Measurements from ENCODE around the gene RACGAP1. TPM values are rescaled to one million over a fixed set of nuclear protein-coding genes. Genes with fewer than 3 reads are reported as not detected.
A peak's percentile ranks its signal among the peaks of the same experiment; 100 is the strongest.

RACGAP1 gene
- total and polyA plus RNA-seq, 2 of the 4 experiments (the other 2 are of a cell fraction), result 37.9 to 110 TPM

DNA sequence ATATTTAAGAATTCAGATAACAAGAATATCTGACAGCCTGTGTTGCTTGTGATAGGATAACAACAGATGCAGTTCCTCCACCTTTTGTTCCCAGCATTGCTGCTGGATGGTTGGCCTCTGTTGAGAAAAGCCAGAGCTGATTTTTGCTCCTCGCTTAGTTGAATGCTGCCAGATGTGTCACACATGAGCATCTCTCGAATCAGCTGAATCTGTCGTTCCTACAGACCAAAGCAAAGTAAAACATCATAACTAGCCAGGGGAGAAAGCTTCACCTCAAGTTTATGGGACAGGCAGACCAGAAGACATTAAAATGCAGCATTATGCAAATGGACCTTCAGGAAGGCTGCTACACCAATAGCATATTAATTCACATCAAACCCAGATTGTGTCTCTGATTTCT lies 20.1 kb downstream of the RACGAP1 start:
- H3K27ac ChIP-seq (ENCODE audit: insufficient read depth, low read length), result no peak overlapping the region
- H3K4me3 ChIP-seq (ENCODE audit: insufficient read depth, low read depth, low read length), result no peak overlapping the region
- H2BK5ac ChIP-seq (ENCODE audit: low read depth, low read length, poor library complexity, severe bottlenecking), result no peak overlapping the region
- no peak overlapping the region for H3K4ac ChIP-seq (ENCODE audit: low read depth, low read length)
- no peak overlapping the region for H2AFZ ChIP-seq (replicated peaks; ENCODE audit: low read length, poor library complexity)
- H3K56ac ChIP-seq (ENCODE audit: extremely low read depth, insufficient read depth, low read length), result no peak overlapping the region
- H2BK15ac ChIP-seq (ENCODE audit: low read depth, low read length), result no peak overlapping the region
- no peak overlapping the region for H2BK120ac ChIP-seq (ENCODE audit: low read depth, low read length)
- H2AK9ac ChIP-seq (replicated peaks; ENCODE audit: low read depth, low read length, poor library complexity), result no peak overlapping the region
- H2BK20ac ChIP-seq (ENCODE audit: low read depth, low read length), result no peak overlapping the region
- ATAC-seq (ENCODE audit: low read depth) (no peak), DNase-seq (no peak)
- H3K9me1 ChIP-seq (ENCODE audit: insufficient read depth, low read length), result peaks cover 3% of the 10 kb centered on the region
- intact Hi-C loops (cut with micrococcal nuclease), result no loop called here
- H3K27me3 ChIP-seq (ENCODE audit: control insufficient read depth, insufficient read depth, low read length), result no peaks in the 10 kb centered on the region
- no TSS peak for BruUV-seq (replicated peaks)
- no peak overlapping the region for H4K5ac ChIP-seq (ENCODE audit: low read depth, low read length)
- no peak overlapping the region for H4K91ac ChIP-seq (ENCODE audit: insufficient read depth, low read depth, low read length)
- H3K36me3 ChIP-seq (ENCODE audit: control insufficient read depth, insufficient read depth, low read length), result no peaks in the 10 kb centered on the region; the same call in 1 of the 2 replicates
- H3K23ac ChIP-seq (ENCODE audit: low read depth, low read length), result no peak overlapping the region
- dilution Hi-C loops (cut with HindIII; ENCODE audit: low sequenced_read_pairs, unreplicated experiment), result no loop called here
- POLR2A ChIA-PET (ENCODE audit: unreplicated experiment), result interaction anchor here (0.5 kb wide), 1 partner anchor 1973 kb away, joined by 4 read pairs; no protein-coding TSS in a partner anchor
- CTCF ChIA-PET, result interaction anchor here (0.9 to 1.0 kb wide), 2 partner anchors 34 to 60 kb away, joined by 3 read pairs; no protein-coding TSS in a partner anchor
- no CpG with 5 or more reads among the region's 3 CpGs for WGBS, 2 experiments (ENCODE audit: extremely low coverage in 2 of 2, insufficient read length in 1 of 2)
- no peak overlapping the region for H3K9ac ChIP-seq (ENCODE audit: low read depth, low read length)
- no peak overlapping the region for H3K18ac ChIP-seq (ENCODE audit: low read depth, low read length)
- in situ Hi-C loops (cut with MboI; ENCODE audit: low sequenced_read_pairs), result no loop called here
- H3K79me1 ChIP-seq (ENCODE audit: low read depth in 1 of 2, low read length in 2 of 2), result peaks cover 43 to 45% of the 10 kb centered on the region in 2 experiments
- TF ChIP-seq RCOR1 (IDR thresholded peaks at IDR 0.05; ENCODE audit: insufficient replicate concordance, low read length) (no peak), FOS (IDR thresholded peaks at IDR 0.05; ENCODE audit: low read depth, low read length) (no peak), BHLHE40 (IDR thresholded peaks at IDR 0.05; ENCODE audit: low read depth, low read length) (no peak), CHD1 (IDR thresholded peaks at IDR 0.05; ENCODE audit: low read depth, low read length) (no peak), SMC3 (IDR thresholded peaks at IDR 0.05; ENCODE audit: low read depth, low read length) (no peak)
- TF ChIP-seq, protein P1, sequence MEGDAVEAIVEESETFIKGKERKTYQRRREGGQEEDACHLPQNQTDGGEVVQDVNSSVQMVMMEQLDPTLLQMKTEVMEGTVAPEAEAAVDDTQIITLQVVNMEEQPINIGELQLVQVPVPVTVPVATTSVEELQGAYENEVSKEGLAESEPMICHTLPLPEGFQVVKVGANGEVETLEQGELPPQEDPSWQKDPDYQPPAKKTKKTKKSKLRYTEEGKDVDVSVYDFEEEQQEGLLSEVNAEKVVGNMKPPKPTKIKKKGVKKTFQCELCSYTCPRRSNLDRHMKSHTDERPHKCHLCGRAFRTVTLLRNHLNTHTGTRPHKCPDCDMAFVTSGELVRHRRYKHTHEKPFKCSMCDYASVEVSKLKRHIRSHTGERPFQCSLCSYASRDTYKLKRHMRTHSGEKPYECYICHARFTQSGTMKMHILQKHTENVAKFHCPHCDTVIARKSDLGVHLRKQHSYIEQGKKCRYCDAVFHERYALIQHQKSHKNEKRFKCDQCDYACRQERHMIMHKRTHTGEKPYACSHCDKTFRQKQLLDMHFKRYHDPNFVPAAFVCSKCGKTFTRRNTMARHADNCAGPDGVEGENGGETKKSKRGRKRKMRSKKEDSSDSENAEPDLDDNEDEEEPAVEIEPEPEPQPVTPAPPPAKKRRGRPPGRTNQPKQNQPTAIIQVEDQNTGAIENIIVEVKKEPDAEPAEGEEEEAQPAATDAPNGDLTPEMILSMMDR (conservative IDR thresholded peaks at IDR 0.05; ENCODE audit: low read depth, low read length), result no peak
- TF ChIP-seq, protein P2, sequence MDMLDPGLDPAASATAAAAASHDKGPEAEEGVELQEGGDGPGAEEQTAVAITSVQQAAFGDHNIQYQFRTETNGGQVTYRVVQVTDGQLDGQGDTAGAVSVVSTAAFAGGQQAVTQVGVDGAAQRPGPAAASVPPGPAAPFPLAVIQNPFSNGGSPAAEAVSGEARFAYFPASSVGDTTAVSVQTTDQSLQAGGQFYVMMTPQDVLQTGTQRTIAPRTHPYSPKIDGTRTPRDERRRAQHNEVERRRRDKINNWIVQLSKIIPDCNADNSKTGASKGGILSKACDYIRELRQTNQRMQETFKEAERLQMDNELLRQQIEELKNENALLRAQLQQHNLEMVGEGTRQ (IDR thresholded peaks at IDR 0.05; ENCODE audit: low read depth, low read length), result no peak
- no peaks in the 10 kb centered on the region for H3K9me3 ChIP-seq (ENCODE audit: control insufficient read depth, insufficient read depth, low read length)
- H3K4me1 ChIP-seq (ENCODE audit: control insufficient read depth, insufficient read depth, low read length), result peaks cover 5% of the 10 kb centered on the region
- H3K14ac ChIP-seq (replicated peaks; ENCODE audit: low read depth, low read length), result no peak overlapping the region
- no peak overlapping the region for H2AK5ac ChIP-seq (ENCODE audit: low read depth, low read length)
- 0 out of 4 replicates have a peak overlapping the region, but pooled peaks of 1 of the 2 experiments have one; percentile 22 for H4K8ac ChIP-seq (ENCODE audit: low read depth in 2 of 2, low read length in 2 of 2)
- no peak overlapping the region for H3K4me2 ChIP-seq (ENCODE audit: low read depth, low read length)
- peaks cover 4% of the 10 kb centered on the region; the same call in 1 of the 2 replicates for H4K20me1 ChIP-seq (ENCODE audit: insufficient read depth, low read length)

All from IMR-90 (cell line).